HL-60 (cell line): Measurements from ENCODE around the gene GALP.

Experiments
- POLR2AphosphoS5 ChIP-seq: IDR thresholded peaks from 2 replicates; pipeline ENCODE4 v1.6.1; 2012; ENCODE audit warnings: low read depth
- TF ChIP-seq, protein P1 (sequence below): IDR thresholded peaks from one replicate; pipeline ENCODE4 v1.5.1; 2011; ENCODE audit warnings: low read length, control low read depth, inconsistent platforms; ENCODE audit not compliant: insufficient read depth

DNA sequence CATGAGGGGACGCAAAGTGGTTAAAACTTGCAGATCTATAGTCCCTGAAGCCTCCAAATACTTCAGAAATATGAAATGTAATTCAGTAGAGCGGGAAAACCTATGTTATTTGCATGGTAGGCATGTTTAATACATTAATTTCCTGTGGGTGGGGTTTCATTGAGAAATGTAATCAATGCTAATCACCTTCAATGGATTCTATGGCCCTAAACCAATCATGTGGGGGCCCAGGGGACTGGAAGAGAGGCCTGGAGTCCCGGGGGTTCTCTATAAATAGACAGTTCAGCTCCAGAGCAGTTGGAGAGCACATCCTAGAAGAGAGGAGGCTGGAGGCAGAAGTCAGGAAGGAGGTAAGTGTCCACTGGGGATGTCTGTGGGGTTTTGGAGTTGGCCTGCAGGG, 26.2 kb downstream of the GALP start, which contains the start of gene ZSCAN5C:
- no peak for TF ChIP-seq POLR2AphosphoS5
- TF ChIP-seq, protein P1, sequence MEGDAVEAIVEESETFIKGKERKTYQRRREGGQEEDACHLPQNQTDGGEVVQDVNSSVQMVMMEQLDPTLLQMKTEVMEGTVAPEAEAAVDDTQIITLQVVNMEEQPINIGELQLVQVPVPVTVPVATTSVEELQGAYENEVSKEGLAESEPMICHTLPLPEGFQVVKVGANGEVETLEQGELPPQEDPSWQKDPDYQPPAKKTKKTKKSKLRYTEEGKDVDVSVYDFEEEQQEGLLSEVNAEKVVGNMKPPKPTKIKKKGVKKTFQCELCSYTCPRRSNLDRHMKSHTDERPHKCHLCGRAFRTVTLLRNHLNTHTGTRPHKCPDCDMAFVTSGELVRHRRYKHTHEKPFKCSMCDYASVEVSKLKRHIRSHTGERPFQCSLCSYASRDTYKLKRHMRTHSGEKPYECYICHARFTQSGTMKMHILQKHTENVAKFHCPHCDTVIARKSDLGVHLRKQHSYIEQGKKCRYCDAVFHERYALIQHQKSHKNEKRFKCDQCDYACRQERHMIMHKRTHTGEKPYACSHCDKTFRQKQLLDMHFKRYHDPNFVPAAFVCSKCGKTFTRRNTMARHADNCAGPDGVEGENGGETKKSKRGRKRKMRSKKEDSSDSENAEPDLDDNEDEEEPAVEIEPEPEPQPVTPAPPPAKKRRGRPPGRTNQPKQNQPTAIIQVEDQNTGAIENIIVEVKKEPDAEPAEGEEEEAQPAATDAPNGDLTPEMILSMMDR, result no peak
